SK-N-MC (cell line): ENCODE measurements around the gene ETV6.

Source experiments
- EZH2 ChIP-seq: fragments of 200-600 bp; sonication (generic); IDR thresholded peaks from one replicate; pipeline ENCODE4 v1.6.1; 2017; ENCODE audit warnings: antibody characterized with exemption
- FOXP2 ChIP-seq: optimal IDR thresholded peaks from 2 replicates; pipeline ENCODE3; 2011; ENCODE audit warnings: mild to moderate bottlenecking, moderate library complexity; ENCODE audit not compliant: insufficient read depth; ENCODE audit errors: extremely low read length, control extremely low read depth
- POLR2AphosphoS5 ChIP-seq: IDR thresholded peaks from 2 replicates; pipeline ENCODE4 v1.6.1; 2012; ENCODE audit warnings: mild to moderate bottlenecking, low read depth, low read length, borderline replicate concordance

DNA sequence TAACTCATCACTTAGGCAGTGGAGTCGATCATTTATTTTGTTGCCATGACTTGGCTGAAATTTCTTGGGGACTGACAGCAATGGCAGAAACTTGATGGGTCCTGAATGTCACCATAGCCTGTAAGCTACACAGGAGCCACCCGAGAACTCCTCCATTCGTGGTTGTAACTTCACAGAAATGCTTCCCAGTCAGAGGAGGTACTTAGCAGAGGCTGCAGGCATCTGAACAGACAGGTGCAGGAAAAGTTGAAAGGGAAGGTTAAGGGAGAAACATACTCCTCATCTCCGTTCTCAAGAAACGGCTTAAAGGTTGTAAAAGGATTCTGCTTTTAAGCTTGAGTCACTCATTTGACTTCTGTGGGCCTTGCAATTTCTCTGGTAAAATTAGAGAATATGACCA lies 47.7 kb downstream of the ETV6 start:
- no peak for TF ChIP-seq POLR2AphosphoS5
- no peak for TF ChIP-seq EZH2
- TF ChIP-seq FOXP2 = no peak
